NCI-H1092 treated with DMSO at 0.1 percent for 48 hours (cell line): ENCODE measurements around the gene SHB.
A peak's percentile ranks its signal among the peaks of the same experiment; 100 is the strongest.

Experiments used
- DNase-seq: peaks from one replicate; lab custom pipeline; 2025; lab: John Stamatoyannopoulos, UW

The SHB gene

GRCh38 chr9:38008168-38009034 is 60.6 kb downstream of the SHB start:
- DNase-seq = no peak

GRCh38 chr9:38007016-38007415 is 62.0 kb downstream of the SHB start:
- DNase-seq = no peak

DNA sequence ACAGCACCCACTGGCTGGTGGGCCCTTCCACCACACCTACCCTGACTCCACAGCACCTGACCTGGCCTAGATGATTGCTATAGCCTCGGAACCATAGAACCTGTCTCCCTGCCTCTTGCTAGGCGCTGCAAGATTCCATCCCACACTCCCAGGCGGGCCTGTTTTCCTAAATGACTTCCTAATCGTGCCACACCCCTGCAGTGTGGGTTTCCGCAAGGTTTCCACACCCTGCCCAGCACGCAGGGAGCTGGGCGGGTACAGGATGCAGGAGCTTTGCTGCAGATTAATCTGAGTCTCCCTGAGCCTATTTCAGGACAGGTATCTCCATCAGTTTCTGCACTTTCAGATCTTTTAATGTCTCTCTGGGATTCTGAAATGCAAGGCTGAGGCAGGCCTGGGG is 62.9 kb downstream of the SHB start:
- DNase-seq = no peak

DNA sequence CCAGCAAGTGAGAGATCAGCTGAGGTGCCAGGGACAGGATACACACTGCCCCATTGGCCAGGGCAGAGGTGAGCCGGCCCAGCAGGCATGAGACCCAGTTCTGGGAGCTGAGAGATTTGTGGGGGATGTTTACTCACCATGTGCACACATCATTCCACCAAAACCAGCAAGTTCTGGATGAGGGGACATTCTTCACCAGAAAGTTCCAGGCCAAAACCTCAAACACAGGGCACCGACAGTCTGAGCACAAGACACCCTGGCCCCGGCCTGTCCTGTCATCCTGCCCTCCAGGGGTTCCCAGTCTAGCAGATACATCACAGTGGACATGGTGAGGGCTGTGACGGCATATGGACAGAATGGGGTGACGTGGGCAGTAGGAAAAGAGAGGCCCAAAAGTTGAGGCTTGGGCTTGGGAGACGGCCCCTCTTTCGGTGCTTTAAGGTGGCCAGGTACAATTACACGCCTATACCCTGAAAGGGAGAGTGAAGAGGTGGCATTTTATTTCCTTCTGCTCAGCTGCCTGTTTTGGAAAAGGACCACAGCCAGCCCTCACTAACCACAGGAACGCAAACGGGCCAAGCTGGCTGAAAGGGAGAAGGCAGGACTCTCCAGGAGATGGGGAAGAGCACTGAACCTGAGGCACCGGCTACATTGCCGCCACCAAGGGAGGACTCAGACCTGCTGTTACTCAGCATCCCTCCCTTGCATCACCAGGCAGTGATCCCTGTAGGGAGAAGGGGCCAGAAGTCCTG is 64.0 kb downstream of the SHB start:
- DNase-seq = no peak

DNA sequence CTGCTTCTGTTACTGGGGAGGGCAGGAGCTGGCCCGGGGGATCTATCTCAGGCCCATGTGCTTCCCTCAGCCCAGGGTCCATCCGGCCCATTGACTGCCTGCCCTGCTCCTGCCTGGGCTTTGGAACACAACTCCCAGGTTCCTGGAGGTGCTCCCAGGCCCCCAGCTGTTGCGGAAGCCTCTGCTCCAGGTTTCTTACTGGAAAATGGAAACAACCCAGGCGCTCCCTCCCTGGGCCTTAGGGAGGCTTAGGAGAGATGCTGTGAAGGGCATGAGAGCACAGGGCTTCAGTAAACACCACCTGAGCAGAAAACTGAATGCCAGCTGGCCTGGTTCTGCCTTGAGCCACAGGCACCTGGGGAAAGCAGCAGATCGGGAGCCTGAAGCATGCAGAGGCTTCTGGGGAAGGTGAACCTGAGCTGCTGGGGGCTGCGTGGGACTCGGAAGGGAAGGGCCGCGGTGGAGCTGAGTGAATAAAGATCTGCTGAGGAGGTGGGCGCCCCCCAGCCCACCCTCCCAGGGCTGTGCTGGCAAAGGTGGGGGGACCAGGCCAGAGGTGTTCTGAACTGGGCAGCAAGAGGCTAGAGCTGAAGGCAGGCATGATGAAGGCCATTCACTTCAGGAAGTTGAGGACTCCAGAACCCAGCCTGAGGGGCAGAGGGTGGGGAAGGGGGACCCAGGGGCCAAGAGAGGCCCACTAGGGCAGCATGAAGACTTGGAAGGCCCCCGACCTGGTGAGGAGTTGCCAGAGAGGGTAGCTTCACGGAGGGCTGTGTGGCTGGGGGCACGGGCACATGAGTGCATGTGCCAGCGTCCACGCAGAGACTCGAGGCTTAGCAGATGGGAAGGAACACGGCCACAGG is 64.8 kb downstream of the SHB start:
- DNase-seq = no peak

- no peak for DNase-seq
Measured at GRCh38 chr9:38003230-38003629, 65.8 kb downstream of the SHB start.

DNA sequence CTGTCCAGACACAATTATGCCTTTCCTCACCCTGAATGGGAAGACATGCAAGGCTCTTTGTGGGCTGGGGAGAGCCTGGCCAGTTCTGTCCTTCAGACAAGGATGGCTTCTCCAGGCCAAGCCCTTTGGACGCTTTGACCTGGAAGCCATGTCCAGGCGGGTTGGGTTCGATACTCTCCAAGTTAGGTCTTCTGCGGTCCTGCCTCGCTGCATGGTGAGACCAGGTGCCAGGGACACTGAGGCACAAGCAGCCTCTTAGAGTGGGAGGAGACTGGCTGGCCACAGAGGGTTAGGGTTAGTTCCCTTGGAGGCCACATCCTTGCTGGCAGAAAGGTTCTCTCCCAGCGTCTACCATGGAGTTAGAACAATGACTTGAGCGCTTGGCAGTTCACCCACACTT is 67.6 kb downstream of the SHB start:
- no peak for DNase-seq

GRCh38 chr9:38000735-38001134 is 68.3 kb downstream of the SHB start:
- DNase-seq = no peak

DNA sequence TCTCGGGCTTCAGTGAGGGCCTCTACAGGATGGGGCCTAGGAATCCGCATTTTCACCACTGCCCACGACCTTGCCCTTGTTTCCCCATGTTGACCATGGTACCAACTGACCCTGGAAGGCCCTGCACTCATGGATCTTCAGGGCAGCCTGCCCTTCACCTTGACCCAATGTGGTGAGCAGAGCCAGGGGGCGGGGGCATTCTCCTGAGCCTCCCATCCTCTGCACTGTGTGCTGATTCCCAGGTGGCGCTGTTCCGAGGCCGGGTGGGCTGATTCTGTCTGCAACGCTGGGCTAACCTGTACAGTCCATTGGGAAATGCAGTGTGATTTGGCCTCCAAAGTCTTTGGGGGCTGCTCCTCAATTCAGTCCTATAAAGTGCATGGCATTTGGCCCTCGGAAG is 68.7 kb downstream of the SHB start:
- DNase-seq = no peak

DNA sequence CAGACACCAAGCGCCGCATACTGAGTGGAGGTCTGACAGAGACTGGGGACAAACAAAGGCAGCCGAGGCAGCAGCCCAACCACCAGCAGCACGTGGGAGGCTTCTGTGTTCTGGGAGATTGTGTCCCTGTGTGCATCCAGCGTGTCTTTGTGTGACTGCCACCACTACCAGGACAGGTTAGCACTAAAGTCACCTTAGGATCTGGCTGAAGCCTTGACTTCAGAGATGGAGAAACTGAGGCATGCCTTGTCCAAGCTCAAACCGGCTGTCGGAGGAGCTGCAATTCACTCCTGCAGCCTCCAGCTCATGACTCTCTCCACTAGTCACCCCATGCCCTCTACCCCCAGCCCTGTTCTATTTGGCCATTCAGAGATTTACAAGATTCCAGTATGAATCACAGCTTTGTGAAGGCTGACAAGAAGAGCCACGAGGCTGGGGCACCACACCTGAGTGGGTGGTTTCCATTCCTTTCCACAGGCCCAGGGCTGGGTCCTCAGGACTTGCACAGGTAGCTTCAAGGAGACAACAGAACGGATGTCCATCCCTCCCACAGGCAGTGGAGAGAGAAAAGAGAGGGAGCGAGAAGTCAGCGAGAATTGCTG is 69.3 kb downstream of the SHB start:
- DNase-seq = peak; percentile 63

GRCh38 chr9:37998881-37999587 is 70.0 kb downstream of the SHB start:
- peak; percentile 63 for DNase-seq

GRCh38 chr9:37997636-37998374 is 71.2 kb downstream of the SHB start:
- no peak for DNase-seq

- no peak for DNase-seq
Measured at GRCh38 chr9:37996819-37997217, 72.2 kb downstream of the SHB start.

DNA sequence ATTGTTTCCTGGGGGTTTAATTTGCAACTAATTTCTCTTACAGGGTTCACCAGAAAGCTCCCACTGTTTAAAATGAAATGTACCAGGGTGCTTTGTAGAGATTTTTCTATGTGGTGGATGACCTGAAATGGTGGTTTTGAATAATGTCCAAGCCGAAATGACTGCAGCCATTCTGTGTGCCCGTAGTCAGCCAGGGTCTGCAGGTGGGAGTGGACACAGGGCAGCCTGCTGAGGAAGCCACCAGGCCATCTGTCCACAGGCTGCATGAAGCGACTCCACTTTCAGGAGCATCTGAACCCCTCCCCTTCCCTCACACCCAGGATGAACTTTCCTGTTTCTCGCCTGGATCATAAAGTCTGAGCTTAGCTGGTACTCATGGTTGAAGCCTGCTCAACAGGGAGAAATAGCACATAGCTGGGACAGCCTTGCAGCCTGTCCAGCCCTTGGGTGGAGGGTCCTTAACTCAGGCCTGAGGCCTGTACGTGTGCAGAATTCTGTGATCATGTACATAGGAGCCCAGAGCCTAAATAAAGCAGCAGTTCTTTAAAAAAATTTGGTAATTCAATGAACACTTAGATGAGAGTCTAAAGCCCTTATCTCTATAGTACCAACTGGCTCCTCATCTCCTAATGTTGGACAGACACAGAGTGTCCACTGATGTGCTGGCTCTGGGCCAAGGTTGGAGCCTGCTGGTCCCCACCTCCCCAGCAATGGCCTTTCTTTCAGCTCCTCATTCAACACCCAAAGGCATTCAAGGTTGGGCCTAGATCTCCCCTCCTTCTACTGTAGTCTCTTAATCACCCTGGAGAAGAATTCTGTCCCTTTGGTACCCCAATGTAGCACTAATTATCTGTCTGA is 72.8 kb downstream of the SHB start:
- DNase-seq = peak; percentile 60

GRCh38 chr9:37995348-37995737 is 73.7 kb downstream of the SHB start:
- no peak for DNase-seq

GRCh38 chr9:37994639-37995347 is 74.2 kb downstream of the SHB start:
- peak; percentile 95 for DNase-seq

GRCh38 chr9:37992924-37993349 is 76.1 kb downstream of the SHB start:
- DNase-seq = no peak

DNA sequence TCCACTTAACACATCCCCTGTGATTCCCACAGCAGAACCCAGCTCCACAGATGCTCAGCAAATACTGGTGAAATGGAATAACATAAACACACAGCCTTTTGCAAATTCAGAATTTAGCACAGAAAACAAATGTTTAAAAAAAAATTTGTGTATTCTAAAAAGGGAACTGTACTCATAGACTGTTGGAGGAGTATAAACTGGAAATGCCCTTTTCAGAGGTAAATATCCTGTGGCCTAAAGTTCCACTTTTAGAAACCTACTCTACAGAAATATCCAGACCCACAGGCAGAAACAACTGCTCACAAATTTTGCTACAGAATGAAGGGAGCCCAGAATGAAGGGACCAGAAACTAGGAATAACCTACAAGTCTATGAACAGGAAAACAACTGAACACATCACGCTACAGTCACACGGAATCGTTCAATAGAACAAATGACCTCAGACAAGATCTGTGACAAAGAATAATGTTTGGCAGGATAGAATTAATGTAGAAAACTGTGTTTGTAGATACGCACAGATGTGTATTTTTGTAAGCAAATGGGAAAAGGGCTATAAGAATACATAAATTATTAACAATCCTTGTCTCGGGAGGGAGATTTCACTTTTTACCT is 78.5 kb downstream of the SHB start:
- DNase-seq = no peak

DNA sequence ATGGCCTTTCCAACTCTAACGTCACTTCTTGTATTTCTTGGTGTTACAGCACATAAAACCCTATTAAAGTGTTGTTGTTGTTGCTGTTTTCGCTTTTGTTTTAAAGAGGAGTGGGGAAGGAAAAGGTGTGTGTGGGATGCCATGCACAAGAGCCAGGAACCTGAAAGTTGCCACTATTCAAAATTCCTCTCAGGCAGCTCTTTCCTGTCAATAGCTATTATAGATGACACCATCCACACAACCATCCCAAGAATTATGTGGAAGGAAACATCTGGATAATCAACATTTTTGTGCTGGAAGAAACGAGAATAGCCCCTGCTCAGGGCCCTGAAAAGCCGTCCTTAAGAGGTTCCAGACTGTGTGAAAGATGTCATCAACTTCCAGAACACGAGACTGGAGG is 79.3 kb downstream of the SHB start:
- DNase-seq = no peak
